ENCODE measurements around the gene NDUFB8. TPM values are rescaled to one million over a fixed set of nuclear protein-coding genes. Genes with fewer than 3 reads are reported as not detected.

Gene NDUFB8
- total and polyA plus RNA-seq, 2 of the 4 experiments (the other 2 are of a cell fraction), result 99.1 to 265 TPM

- no peak for TF ChIP-seq ELK1 (IDR thresholded peaks at IDR 0.05; ENCODE audit: borderline replicate concordance, low read depth, low read length)
Observed at GRCh38 chr10:100483876-100484666, 45.6 kb downstream of the NDUFB8 start (continued).

- BruUV-seq (replicated peaks), result no TSS peak
- Histone ChIP-seq H3K23ac (ENCODE audit: low read depth, low read length) (no peak overlapping the region; the same call in 1 of the 2 replicates), H3K56ac (ENCODE audit: extremely low read depth, insufficient read depth, low read length) (no peak overlapping the region), H2BK5ac (ENCODE audit: low read depth, low read length, poor library complexity, severe bottlenecking) (no peak overlapping the region), H4K91ac (ENCODE audit: insufficient read depth, low read depth, low read length) (no peak overlapping the region), H2AFZ (replicated peaks; ENCODE audit: low read length, poor library complexity) (no peak overlapping the region), H3K9ac (ENCODE audit: low read depth, low read length) (no peak overlapping the region), H3K18ac (ENCODE audit: low read depth, low read length) (no peak overlapping the region), H3K9me3 (ENCODE audit: control insufficient read depth, insufficient read depth, low read length) (no peaks in the 10 kb centered on the region), H3K36me3 (ENCODE audit: control insufficient read depth, insufficient read depth, low read length) (peaks cover 5% of the 10 kb centered on the region), H3K14ac (replicated peaks; ENCODE audit: low read depth, low read length) (no peak overlapping the region), H3K27me3 (ENCODE audit: control insufficient read depth, insufficient read depth, low read length) (peaks cover 36% of the 10 kb centered on the region), H3K79me1 (ENCODE audit: low read depth in 1 of 2, low read length in 2 of 2) (no peaks in the 10 kb centered on the region), H3K4me1 (ENCODE audit: control insufficient read depth, insufficient read depth, low read length) (peaks cover 4% of the 10 kb centered on the region; the same call in 1 of the 2 replicates), H4K8ac (ENCODE audit: low read depth in 2 of 2, low read length in 2 of 2) (no peak overlapping the region), H2AK9ac (replicated peaks; ENCODE audit: low read depth, low read length, poor library complexity) (no peak overlapping the region), H4K20me1 (ENCODE audit: insufficient read depth, low read length) (no peaks in the 10 kb centered on the region; the same call in 1 of the 2 replicates), H3K9me1 (ENCODE audit: insufficient read depth, low read length) (no peaks in the 10 kb centered on the region), H4K5ac (ENCODE audit: low read depth, low read length) (no peak overlapping the region), H3K4ac (ENCODE audit: low read depth, low read length) (no peak overlapping the region), H2BK15ac (ENCODE audit: low read depth, low read length) (no peak overlapping the region), H2BK120ac (ENCODE audit: low read depth, low read length) (no peak overlapping the region), H3K4me3 (ENCODE audit: insufficient read depth, low read depth, low read length) (no peak overlapping the region), H2BK20ac (ENCODE audit: low read depth, low read length) (no peak overlapping the region), H3K4me2 (ENCODE audit: low read depth, low read length) (no peak overlapping the region; the same call in 1 of the 2 replicates), H3K27ac (ENCODE audit: insufficient read depth, low read length) (no peak overlapping the region), H2AK5ac (ENCODE audit: low read depth, low read length) (no peak overlapping the region)
- intact Hi-C loops (cut with micrococcal nuclease) (loop anchor here (1.0 kb wide), 2 partner anchors 25 to 395 kb away; no protein-coding TSS in a partner anchor), in situ Hi-C loops (cut with MboI; ENCODE audit: low sequenced_read_pairs) (no loop called here), dilution Hi-C loops (cut with HindIII; ENCODE audit: low sequenced_read_pairs, unreplicated experiment) (no loop called here)
- TF ChIP-seq FOS (IDR thresholded peaks at IDR 0.05; ENCODE audit: low read depth, low read length), result no peak
- TF ChIP-seq MAFK (IDR thresholded peaks at IDR 0.05; ENCODE audit: low read depth, low read length), result no peak
- no peak for TF ChIP-seq RFX5 (IDR thresholded peaks at IDR 0.05; ENCODE audit: low read depth, low read length)
- no peak for TF ChIP-seq MXI1 (IDR thresholded peaks at IDR 0.05; ENCODE audit: borderline replicate concordance, low read depth, low read length)
- no peak for TF ChIP-seq CEBPB (IDR thresholded peaks at IDR 0.05; ENCODE audit: low read depth, low read length)
- no peak for TF ChIP-seq POLR2A (IDR thresholded peaks at IDR 0.05; ENCODE audit: low read depth, low read length)
- TF ChIP-seq SMC3 (IDR thresholded peaks at IDR 0.05; ENCODE audit: low read depth, low read length), result no peak
- no peak for DNase-seq
- ChIA-PET POLR2A (ENCODE audit: unreplicated experiment) (interaction anchor here (0.6 kb wide), 1 partner anchor 21 kb away, joined by 7 read pairs; no protein-coding TSS in a partner anchor), CTCF (interaction anchor here (0.9 to 2.1 kb wide), 7 partner anchors 9 to 36 kb away, joined by 3 to 22 read pairs (median 12); no protein-coding TSS in a partner anchor)
- WGBS, 2 experiments (ENCODE audit: extremely low coverage in 2 of 2, insufficient read length in 1 of 2), result no CpG with 5 or more reads among the region's 5 CpGs
- no peak for ATAC-seq (ENCODE audit: low read depth)
Observed at GRCh38 chr10:100482834-100483185, 46.9 kb downstream of the NDUFB8 start.

Data from IMR-90 (cell line).